Renal cortical epithelial cell (primary cell): Measurements from ENCODE around the gene SAMD11. TPM values are rescaled to one million over a fixed set of nuclear protein-coding genes. Genes with fewer than 3 reads are reported as not detected.

Experiments used
- DNase-seq: peaks from one replicate; pipeline ENCODE4 v3.0.0-alpha.2; 2011; ENCODE audit warnings: low read depth
- total RNA-seq: library from RNA; depleted of rRNA; stranded (reverse); fragments of >200 nt; gene quantifications from 2 replicates; pipeline ENCODE4 v1.2.3, GENCODE V29; 2014

SAMD11 gene
- total RNA-seq, 1 donor from 2014 or later, result 20.1 TPM

DNA sequence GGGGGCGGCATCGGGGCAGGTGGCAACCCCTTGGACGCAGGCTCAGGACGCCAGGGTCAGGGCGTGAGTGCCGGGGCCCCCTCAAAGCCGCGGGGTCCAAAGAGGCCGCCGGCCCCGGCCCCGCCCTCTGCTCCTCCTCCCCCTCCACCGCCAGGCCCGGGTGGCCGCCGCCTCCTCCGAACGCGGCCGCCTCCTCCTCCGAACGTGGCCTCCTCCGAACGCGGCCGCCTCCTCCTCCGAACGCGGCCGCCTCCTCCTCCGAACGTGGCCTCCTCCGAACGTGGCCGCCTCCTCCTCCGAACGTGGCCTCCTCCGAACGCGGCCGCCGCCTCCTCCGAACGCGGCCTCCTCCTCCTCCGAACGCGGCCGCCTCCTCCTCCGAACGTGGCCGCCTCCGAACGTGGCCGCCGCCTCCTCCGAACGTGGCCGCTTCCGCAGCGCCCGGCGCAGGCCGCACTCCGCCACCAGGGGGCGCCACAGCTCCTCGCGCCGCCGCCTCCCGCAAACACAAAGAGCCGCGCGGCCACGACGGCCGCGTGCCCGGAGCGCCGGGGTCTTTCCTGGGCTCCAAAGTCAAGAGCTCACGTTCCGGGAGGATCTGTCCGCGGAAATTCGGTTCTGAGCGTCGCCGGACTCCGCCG is 19.3 kb upstream of the SAMD11 start:
- no peak for DNase-seq

DNA sequence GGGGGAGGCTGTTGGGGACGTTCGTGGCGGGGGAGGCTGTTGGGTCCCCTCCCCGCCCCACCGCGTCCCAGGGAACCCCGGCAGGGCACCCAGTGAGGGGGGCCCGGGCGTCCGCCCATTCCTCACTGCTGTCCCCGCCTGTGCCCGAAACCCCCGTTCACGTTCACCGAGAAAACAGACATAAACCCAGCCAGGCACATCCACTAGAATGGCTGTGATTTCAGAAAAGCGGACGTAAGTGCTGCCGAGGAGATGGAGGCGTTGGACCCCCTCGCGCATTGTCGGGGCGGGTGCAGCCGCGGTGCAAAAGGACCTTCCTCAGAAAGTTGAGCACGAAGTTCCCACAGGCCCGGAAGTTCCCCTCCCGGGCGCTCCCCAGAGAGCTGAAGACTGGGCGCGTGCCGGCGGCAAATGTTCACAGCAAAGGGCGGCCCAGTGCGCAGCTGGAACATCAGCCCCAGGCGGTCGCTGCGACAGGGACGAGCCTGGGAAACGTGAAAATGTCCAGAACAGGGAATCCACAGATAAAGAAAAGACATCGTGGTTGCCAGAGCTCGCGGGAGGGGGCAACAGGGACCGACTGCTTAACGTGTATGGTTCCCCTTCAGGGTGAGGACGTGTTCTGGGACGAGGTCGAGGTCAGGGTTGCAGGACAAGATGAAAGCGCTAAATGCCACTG is 18.5 kb upstream of the SAMD11 start:
- DNase-seq, result no peak

GRCh38 chr1:905811-906599 is 17.7 kb upstream of the SAMD11 start:
- no peak for DNase-seq

DNA sequence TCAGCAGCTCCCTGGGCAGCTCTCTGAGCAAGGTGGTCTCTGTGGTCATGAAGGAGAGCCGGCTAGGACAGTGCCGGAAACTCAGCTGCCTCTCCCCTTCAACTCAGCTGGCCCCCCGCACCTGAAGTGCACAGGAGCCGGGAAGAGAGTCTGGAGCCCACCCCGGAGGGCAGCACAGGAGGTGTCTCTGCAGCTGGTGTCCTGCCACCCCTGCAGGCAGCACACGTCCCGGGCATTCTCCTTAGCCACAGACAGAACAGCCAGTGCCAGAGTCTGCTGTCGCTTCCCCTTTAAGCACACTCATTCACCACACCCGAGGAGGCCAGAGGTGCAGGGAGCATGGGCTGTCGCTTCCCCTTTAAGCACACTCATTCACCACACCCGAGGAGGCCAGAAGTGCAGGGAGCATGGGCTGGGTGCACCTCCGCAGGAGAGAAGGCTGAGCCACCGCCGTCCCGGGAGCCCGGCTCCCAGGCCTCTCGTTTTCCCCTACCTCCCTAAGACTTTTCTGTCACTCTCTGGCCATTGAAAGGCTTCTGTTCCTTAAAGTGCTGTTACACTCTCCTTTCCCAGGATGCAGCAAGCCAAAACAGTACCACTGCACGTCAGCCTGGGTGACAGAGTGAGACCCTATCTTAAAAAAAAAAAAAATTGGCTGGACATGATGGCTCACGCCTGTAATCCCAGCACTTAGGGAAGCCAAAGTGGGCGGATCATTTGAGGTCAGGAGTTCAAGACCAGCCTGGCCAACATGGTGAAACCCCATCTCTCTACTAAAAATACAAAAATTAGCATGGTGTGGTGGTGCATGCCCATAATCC is 16.9 kb upstream of the SAMD11 start:
- peak; percentile 25 for DNase-seq

GRCh38 chr1:907611-908451 is 15.9 kb upstream of the SAMD11 start:
- DNase-seq, result no peak

DNA sequence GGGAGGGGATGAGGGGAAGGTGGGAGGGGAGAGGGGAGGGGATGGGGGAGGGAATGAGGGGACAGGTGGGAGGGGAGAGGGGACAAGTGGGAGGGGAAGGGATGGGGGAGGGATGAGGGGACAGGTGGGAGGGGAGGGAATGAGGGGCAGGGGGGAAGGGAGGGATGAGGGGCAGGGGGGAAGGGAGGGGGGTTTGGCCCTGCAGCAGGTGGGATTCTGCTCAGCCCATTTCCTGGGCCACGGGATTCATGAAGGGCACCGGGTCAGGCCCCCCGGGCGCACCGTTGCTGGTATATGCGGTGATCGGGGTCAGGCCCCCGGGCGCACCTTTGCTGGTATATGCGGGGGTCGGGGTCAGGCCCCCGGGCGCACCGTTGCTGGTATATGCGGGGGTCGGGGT is 15.1 kb upstream of the SAMD11 start:
- DNase-seq, result no peak

DNA sequence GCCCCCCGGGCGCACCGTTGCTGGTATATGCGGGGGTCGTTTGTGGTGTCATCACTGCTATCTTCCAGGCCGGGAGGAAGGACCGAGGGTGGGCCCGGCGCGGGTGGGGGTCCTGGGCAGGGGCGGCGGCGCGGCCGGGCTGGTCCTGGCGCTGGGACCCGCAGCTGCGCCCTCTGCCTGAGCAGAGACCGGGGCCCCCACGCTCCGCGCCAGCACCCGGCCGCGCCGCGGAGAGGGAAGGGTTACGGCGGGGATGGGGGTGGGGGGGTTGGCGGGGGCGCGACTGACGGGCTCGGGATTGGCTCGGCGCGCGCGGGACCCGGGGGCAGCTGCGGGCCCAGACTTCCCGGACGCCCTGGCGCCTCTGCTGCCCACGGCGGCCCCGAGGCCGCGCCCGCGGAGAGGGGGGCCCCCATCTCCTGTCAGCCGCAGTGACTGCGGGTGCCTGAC is 13.8 kb upstream of the SAMD11 start:
- no peak for DNase-seq

DNA sequence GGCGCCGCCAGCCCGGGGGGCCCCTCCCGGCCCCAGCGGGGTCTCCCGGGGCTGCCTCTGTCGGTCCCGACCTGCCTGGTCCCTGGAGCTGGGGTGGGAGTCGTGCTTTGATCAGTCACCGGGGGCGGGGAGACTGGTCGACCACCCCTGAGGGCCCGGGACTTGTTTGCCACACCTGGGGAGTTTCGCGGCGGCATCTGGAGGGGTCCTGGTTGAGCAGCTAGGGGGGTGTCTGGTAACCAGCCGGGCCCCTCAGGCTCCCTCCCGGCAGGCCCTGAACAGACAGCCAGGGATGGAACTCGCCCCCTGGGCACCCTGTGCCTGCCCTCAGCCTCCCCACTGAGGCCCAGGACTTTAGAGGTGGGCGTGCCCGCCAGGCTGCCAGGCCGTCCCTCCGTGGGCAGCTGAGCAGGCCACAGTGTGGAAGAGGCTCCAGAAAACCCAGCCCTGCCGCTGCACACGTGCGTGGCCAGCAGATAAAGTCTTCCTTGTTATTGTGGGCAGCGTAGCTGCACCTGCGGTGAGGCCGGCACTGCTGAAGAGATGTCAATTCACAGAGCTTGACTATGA is 13.3 kb upstream of the SAMD11 start:
- DNase-seq, result no peak

DNA sequence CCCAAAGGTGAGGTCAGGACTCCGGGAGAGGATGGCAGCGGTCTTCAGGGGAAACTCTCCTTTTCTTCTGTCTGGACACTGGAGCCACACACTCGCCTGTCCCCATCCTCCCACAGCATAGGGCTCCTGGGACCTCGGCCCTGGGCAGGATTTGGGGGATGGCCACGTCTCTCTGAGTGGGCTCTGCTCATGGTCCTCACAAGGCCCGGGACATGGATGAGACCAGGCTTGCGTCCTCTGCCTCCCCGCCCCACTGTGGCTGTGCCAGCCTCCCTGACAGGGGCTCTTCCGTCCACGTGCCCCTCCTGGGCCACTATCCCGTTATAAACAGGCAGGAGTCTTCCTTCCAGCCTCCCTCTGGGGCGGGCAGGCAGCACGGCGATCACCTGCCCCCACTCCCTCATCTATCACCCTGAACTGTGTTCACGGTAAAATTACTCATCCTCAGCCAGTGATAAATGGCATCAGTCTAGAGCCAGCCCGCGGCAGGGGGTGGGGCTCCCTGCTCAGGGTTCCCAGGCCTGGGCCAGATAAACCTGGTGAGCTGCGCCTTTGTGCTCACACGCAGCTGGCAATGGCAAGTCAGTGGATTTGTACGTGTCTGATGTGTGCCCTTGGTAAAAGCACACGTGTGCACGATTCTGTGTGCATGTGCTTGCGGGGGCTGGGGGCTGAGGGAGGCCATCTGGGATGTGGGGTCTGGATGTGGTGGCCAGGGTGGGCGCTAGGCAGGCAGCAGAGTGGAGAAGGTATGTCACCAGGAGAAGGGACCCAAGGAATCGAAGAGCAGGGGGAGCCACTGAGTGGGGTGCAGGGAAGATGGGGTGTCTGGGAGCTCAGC is 12.6 kb upstream of the SAMD11 start:
- DNase-seq, result peak; percentile 69

- DNase-seq, result no peak
These were observed 11.6 kb upstream of the SAMD11 start for GRCh38 chr1:911875-912739.

DNA sequence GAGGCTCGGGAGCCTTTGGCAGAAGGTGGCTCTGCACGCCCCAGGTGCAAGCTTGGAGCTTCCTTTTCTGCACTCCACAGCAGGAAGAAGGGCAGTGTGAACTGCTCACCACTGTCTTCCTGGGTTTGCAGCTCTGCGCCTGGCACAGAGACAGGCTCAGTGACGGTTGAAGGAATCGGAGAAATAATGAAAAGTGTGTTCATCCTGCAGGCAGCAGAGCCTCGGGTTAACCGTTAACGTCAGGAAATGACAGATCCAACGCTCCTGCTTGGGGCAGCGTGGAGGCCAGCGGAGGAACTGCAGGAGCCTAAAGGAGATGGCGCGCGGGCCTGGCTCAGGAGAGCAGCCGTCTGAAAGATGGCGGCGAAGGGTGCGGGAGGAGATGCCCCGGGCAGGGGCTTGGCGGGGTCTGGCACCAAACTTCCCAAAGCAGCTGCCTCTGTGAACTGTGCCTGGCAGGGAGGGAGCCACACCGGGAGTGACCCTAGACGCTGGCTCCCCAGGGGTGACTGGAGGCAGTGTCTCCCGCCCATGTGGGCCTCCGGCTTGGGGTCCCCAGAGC is 10.9 kb upstream of the SAMD11 start:
- peak; percentile 70 for DNase-seq

DNA sequence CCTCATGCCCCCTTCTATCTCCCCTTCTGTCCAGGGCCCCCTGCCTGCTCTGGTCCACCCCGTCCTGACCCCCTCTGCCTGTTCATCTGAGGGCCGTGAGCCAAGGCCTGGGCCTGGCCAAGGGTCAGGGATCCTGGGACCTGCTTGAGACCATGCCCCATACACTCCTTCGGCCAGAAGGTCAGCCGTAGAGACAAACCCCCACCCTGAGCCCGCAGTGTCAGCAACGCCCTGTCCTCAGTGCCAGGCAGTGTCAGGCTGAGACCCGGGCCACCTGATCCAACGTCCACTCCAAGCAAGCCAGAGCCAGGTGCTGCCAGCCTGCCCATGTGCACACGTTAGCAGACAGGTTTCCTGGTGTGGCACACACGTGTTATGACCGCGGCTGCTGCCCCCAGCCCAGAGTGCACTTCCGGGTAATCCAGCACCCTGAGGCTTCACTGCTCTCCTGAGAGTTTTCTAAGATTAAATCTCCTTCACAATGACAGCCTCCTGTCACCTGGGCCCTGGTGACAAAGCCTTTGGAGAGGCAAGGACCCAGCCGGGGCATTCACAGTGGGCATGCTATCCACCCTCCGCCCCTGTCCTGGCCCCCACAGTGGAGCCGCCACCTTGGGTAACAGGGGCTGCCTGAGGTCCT is 10.1 kb upstream of the SAMD11 start:
- DNase-seq, result no peak

DNA sequence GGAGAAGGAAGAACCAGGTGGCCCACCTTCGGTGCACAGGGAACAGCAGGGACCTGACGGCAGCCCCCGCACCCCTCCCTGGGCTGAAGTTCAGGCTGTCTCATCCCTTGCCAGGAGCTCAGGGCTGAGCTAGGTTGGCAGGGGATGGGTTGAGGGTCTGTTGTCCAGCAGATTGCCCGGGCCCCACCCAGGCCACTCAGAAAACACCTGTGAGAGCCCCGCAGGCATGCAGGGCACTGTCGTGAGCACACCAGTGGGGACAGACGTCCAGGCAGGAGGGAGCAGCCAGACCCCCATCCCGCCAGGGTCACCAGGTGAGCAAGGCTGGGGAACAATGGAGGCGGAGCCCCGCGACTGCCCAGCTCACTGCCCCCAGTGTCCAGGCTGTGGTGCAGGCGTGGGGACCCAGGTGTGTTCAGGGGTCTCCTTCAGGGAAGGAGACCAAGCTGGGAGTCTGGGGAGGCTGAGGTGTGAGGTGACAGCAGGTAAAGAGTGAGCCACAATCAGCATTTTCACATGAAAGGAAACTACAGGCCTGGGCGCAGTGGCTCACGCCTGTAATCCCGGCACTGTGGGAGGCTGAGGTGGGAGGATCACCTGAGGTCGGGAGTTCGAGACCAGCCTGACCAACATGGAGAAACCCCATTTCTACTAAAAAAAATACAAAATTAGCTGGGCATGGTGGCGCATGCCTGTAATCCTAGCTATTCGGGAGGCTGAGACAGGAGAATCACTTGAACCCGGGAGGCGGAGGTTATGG is 9.4 kb upstream of the SAMD11 start:
- no peak for DNase-seq

GRCh38 chr1:914891-915280 is 8.8 kb upstream of the SAMD11 start:
- DNase-seq, result no peak

- no peak for DNase-seq
These were observed 8.2 kb upstream of the SAMD11 start for GRCh38 chr1:915295-916172.
